ENCODE measurements around the gene WFDC9.
"Not testable (repeated sequence)": the region's sequence is repeated elsewhere in the genome, so short reads cannot be mapped to it uniquely, and the experiment has no call there.

Gene WFDC9

GRCh38 chr20:45631184-45631583, at the start of gene WFDC9:
Gene WFDC9 (minus strand): TSS chr20:45631284. CDS start chr20:45610181, 21,103 bp downstream.
- DNase-seq (ENCODE audit: low read depth), result no peak

DNA sequence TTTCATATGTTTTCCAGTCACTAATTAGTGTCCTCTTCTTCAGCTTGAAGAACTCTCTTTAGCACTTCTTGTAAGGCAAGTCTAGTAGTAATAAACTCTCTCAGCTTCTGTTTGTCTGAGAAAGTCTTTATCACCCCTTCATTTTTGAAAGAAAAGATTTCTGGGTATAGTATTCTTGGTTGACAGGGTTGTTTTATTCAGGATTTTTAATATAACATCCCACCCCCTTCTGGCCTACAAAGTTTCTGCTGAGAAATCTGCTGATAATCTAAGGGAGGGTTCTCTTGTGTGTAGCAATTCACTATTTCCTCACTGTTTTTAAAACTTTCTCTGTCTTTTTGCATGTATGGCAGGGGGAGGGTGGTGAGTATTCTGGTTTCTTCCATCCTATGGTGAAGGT, 48.6 kb upstream of the WFDC9 start:
- DNase-seq (ENCODE audit: low read depth), result no peak

- no peak for DNase-seq (ENCODE audit: low read depth)
Observed at GRCh38 chr20:45672765-45673164, 41.7 kb upstream of the WFDC9 start.

DNA sequence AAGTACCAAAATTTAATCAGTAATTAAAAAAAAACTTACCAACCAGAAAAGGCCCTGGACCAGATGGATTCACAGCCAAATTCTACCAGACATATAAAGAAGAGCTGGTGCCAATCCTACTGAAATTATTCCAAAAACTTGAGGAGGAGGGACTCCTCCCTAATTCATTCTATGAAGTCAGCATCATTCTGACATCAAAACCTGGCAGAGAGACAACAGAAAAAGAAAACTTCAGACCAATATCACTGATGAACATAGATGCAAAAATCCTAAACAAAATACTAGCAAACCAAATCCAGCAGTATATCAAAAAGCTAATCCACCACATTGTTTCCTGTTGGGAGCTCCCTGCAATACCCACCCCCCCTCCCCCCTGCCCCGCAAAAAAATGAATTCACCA, 39.1 kb upstream of the WFDC9 start, which contains the start of gene WFDC11:
TSS of gene WFDC11 (minus strand) at position 101 of the 400 bp plus-strand sequence. CDS start 19,639 bp downstream, outside the sequence.
- DNase-seq (ENCODE audit: low read depth), result no peak

DNA sequence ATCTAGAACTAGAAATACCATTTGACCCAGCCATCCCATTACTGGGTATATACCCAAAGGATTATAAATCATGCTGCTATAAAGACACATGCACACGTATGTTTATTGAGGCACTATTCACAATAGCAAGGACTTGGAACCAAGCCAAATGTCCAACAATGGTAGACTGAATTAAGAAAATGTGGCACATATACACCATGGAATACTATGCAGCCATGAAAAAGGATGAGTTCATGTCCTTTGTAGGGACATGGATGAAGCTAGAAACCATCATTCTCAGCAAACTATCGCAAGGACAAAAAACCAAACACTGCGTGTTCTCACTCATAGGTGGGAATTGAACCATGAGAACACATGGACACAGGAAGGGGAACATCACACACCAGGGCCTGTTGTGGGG, 26.0 kb upstream of the WFDC9 start:
- not testable (repeated sequence) for DNase-seq (ENCODE audit: low read depth)

GRCh38 chr20:45651726-45652125, 20.6 kb upstream of the WFDC9 start:
- not testable (repeated sequence) for DNase-seq (ENCODE audit: low read depth)

- DNase-seq (ENCODE audit: low read depth), result no peak
Observed at GRCh38 chr20:45649312-45649863, 18.3 kb upstream of the WFDC9 start.

- DNase-seq (ENCODE audit: low read depth), result no peak
Observed at GRCh38 chr20:45647441-45648050, 16.5 kb upstream of the WFDC9 start.

DNA sequence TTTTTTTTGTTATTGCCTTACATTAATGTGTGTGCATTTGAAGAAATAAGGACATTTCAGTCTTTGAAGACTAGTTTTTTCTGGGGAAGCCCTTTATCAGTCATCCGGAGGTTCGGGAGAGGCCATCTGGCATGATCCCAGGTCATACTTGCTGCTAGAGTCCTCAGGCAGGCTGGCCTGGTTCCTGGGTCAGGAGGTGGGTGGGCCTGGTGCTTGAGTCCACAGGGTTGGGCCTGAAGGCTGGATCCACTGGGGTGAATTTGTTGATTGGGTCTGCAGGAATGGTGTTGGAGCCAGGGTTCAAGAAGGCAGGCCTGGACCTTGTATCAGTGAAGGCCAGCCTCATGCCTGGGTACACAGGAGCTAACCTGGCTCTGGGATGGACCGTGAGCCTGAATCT, 15.8 kb upstream of the WFDC9 start:
- DNase-seq (ENCODE audit: low read depth), result no peak

DNA sequence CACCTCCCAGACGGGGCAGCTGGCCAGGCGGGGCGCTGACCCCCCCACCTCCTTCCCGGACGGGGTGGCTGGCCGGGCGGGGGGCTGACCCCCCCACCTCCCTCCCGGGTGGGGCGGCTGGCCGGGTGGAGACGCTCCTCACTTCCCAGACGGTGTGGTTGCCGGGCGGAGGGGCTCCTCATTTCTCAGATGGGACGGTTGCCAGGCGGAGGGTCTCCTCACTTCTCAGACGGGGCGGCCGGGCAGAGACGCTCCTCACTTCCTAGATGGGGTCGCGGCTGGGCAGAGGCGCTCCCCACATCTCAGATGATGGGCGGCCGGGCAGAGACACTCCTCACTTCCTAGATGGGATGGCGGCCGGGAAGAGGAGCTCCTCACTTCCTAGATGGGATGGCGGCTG, 14.8 kb upstream of the WFDC9 start:
- DNase-seq (ENCODE audit: low read depth), result not testable (repeated sequence)

- DNase-seq (ENCODE audit: low read depth), result not testable (repeated sequence)
Observed at GRCh38 chr20:45641076-45641475, 10.0 kb upstream of the WFDC9 start.

DNA sequence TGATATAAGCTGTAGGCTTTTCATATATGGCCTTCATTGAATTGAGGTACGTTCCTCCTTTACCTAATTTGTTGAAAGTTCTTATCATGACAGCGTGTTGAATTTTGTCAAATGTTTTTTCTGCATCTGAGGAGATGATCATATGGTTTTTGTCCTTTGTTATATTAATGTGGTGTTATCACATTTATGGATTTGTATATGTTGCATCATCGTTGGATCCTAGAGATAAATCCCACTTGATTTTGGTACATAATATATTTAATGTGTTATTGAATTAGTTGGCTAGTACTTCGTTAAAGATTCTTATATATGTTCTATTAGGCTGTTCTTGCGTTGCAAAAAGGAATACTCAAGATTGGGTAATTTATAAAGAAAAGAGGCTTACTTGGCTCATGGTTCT, 8.6 kb upstream of the WFDC9 start:
- DNase-seq (ENCODE audit: low read depth), result no peak

- no peak for DNase-seq (ENCODE audit: low read depth)
Observed at GRCh38 chr20:45636513-45636912, 5.4 kb upstream of the WFDC9 start.

GRCh38 chr20:45630371-45630770, 713 bp downstream of the WFDC9 start:
- DNase-seq (ENCODE audit: low read depth), result no peak

GRCh38 chr20:45629496-45630100, 1.5 kb downstream of the WFDC9 start, which contains the start of gene WFDC10A:
Gene WFDC10A (plus strand): TSS chr20:45629739. CDS start chr20:45629814, 75 bp downstream.
- DNase-seq (ENCODE audit: low read depth), result peak; percentile 65

- no peak for DNase-seq (ENCODE audit: low read depth)
Observed at GRCh38 chr20:45626540-45626939, 4.5 kb downstream of the WFDC9 start.

DNA sequence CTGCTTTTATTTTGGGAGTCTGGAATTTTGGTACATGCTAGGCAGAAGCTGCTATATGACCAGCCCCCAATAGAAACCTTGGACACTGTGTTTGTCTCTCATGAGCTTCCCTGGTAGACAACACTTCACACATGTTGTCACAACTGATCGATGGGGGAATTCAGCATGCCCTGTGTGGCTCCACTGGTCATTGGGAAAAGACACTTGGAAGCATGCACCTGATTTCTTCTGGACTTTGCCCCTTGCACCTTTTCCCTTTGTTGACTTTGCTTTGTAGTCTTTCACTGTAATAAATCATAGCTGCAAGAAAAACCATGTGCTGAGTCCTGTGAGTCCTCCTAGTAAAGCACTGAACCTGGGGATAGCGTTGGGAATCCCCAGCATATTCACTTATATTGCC, 9.5 kb downstream of the WFDC9 start:
- DNase-seq (ENCODE audit: low read depth), result no peak

DNA sequence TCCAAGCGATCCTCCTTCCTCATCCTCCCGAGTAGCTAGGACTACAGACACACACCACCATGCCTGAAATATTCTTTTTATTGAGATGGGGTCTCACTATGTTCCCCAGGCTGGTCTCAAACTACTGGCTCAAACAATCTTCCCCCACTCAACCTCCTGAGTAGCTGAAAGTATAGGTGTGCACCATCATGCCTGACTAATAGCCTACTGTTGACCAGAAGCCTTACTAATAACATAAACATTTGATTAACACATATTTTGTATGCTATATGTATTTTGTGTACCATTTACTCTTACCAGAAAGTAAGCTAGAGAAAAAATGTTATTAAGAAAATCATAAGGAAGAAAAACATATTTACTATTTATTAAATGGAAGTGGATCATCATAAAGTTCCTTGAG, 13.5 kb downstream of the WFDC9 start:
- DNase-seq (ENCODE audit: low read depth), result no peak

DNA sequence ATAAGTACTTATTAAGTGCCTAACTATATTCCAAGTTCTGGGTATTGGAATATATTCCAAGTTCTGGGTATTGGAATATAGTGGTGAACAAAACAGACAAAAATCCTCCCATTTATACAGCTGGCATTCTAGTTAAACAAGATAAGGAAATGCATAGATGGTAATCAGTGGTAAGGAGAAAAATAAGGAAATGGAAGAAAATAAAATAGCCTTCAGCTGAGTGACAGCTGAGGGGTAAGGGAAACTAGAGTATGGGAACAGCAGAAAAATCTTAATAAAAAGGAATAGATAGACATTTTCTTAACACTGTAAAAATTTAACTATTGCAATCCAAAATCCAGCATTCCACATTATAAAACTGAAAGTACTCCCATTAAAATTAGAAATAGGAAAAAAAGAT, 18.8 kb downstream of the WFDC9 start:
- no peak for DNase-seq (ENCODE audit: low read depth)

- DNase-seq (ENCODE audit: low read depth), result peak; percentile 93
Observed at GRCh38 chr20:45611054-45611453, 20.0 kb downstream of the WFDC9 start.

DNA sequence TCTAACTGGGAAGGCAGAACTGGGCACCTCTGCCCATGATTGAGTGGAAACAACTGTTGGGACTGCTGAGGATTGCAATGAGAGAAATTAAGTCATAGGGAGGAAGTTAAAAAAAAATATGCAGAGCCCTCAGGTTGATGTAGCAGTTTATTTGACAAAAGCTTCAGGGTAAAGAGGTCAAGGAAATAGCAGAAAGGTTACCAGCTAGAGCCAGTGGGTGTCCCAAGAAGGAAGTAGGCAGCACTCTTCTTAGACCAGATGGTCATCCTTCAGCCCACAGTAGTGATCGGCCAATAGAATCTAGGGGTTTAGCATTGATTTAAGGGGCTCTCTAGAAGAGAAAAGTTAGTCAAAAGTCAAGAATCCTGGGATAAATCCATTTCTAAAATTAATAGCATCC, 23.3 kb downstream of the WFDC9 start:
- DNase-seq (ENCODE audit: low read depth), result no peak

GRCh38 chr20:45595235-45595634, 35.8 kb downstream of the WFDC9 start:
- no peak for DNase-seq (ENCODE audit: low read depth)

- no peak for DNase-seq (ENCODE audit: low read depth)
Observed at GRCh38 chr20:45593498-45593897, 37.6 kb downstream of the WFDC9 start.
